ENCODE data around the gene KCTD19.

The KCTD19 gene

GRCh38 chr16:67257486-67258160 lies 68.9 kb downstream of the KCTD19 start:
- DNase-seq, result no peak

GRCh38 chr16:67256701-67257230 lies 69.8 kb downstream of the KCTD19 start:
- DNase-seq, result no peak

- DNase-seq, result no peak
Measured at GRCh38 chr16:67255553-67256221, 70.9 kb downstream of the KCTD19 start.

GRCh38 chr16:67254801-67255552 lies 71.6 kb downstream of the KCTD19 start:
- no peak for DNase-seq

GRCh38 chr16:67252609-67253497 lies 73.7 kb downstream of the KCTD19 start:
- no peak for DNase-seq

GRCh38 chr16:67250045-67250327 lies 76.6 kb downstream of the KCTD19 start:
- DNase-seq, result no peak

GRCh38 chr16:67249178-67250044 lies 77.1 kb downstream of the KCTD19 start:
- DNase-seq, result no peak

GRCh38 chr16:67248401-67249177 lies 78.0 kb downstream of the KCTD19 start, which contains the start of gene SLC9A5:
TSS of gene SLC9A5 (plus strand) at chr16:67248979. CDS start at chr16:67249015, 36 bp downstream.
- peak in 1 of 2 experiments; percentile 28 for DNase-seq

- no peak for DNase-seq
Measured at GRCh38 chr16:67248073-67248400, 78.5 kb downstream of the KCTD19 start.

- DNase-seq, result peak; percentile 93 to 98
Measured at GRCh38 chr16:67247192-67248072, 79.1 kb downstream of the KCTD19 start, which contains the start of gene FHOD1. TSS of gene FHOD1 (minus strand) at chr16:67247481. CDS start at chr16:67247410, 71 bp downstream.

- peak in 1 of 2 experiments; percentile 43 for DNase-seq
Measured at GRCh38 chr16:67246756-67247191, 79.8 kb downstream of the KCTD19 start.

- peak; percentile 28 to 43 for DNase-seq
Measured at GRCh38 chr16:67246081-67246755, 80.3 kb downstream of the KCTD19 start.

GRCh38 chr16:67245674-67246080 lies 80.9 kb downstream of the KCTD19 start:
- DNase-seq, result no peak

GRCh38 chr16:67245186-67245585 lies 81.4 kb downstream of the KCTD19 start:
- no peak for DNase-seq

GRCh38 chr16:67244387-67245185 lies 82.0 kb downstream of the KCTD19 start:
- peak; percentile 63 to 82 for DNase-seq

- DNase-seq, result no peak
Measured at GRCh38 chr16:67243481-67243880, 83.1 kb downstream of the KCTD19 start.

GRCh38 chr16:67242138-67242730 lies 84.3 kb downstream of the KCTD19 start:
- DNase-seq, result no peak
